HG02623 (cell line): ENCODE results near the gene TNS1.
"Not testable (repeated sequence)": the region's sequence is repeated elsewhere in the genome, so short reads cannot be mapped to it uniquely, and the experiment has no call there.

Source experiments
- ATAC-seq: cut with Tn5 transposase; IDR thresholded peaks from one replicate; pipeline ENCODE4 v1.9.1; 2021; ENCODE audit warnings: moderate library complexity; ENCODE audit not compliant: unreplicated experiment

The TNS1 gene

DNA sequence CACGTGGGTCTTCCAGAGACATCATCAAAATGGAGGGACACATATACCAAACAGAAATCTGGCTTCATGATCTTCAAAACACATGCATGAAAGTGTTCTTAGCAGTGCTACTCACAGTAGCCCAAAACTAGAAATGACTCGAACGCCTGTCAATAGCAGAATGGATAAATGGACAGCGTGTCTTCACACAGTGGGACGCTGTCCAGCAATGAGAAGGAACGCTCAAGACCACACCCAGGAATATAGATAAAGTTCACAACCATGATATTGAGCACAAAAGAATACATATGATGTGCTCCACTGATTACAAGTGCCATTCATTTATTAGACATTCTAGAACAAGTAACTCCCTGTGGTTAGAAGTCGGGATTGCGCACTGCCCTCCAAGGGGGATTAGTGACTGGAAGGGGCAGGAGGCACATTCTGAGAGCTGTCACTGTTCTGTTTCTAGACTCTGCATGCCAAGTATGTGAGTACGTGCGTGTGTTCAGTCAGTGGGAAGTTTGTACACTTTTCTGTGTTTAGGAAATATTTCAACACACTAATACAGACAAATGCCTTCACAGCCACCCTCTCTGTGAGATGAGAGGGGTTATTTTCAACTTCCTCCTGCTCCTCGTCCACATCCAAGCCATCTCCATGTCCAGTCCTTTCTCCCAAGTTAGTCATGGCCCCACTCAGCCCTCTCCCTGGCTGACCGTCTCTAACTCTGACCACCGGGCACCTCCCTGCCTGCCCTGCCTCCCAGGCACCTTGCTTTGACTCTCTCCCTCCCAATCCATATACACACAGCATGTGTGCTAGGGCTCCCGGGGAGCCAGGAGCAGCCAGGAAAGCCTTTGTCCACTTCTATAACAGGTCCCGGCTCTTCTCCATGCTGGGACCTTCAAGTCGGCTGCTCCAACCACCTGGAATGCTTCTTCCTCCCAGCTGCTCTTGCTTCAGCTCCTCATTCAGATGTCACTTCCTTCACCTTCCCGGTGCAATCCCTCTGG, 26.9 kb upstream of the TNS1 start:
- ATAC-seq = no peak

- ATAC-seq = no peak
Measured at GRCh38 chr2:218028562-218029348, 26.0 kb upstream of the TNS1 start.

DNA sequence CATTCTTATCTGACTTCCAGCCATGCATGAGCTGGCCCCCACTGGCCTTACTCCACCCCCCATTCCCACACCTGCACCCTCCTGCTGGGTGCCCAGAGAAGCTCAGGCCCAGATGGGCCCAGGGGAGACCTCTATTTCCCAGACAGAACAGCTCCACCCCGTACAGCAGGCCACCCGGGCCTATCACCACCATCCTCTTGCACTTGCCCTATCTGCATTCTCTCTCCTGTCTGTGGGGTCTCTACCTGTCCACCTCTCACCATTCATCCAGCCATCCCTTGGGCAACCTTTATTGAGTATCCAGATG, 25.3 kb upstream of the TNS1 start:
- ATAC-seq = no peak

DNA sequence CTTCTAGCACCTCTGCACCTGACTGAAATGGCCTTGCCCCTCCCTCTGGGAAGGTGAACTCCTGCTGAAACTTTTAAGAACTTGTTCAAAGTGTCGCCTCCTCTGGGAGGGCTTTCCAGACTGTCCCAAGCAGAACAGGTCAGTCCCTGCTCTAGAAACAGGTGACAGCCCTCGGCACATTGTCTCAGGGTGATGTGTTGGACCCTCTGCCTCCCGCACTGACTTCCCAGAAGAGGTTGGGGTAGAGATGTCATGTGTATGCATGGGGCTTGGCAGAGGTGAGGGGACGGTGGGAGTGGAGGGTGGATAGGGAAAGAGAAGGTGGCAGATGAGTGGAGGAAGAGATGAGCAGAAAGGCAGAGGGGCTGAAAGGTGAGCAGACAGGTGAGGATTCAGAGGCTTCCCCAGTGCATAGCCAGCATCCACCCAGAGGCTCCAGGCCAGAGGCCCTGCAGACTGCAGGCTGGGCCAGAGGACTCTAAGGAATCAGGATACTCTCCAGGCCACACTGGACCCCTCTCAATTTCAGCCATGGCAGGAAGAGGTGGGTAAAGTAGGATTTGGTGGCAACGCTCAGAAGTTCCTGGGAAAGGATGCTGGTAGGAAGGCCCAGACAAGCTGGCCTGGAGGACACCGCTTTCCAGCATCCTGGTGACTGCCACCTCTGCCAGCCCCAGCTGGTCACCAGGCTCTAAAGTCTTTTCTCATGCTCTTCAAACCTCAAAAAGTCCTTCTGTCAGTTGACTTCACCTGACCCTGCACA, 24.8 kb upstream of the TNS1 start:
- no peak for ATAC-seq

GRCh38 chr2:218026676-218027425, 24.1 kb upstream of the TNS1 start:
- ATAC-seq = no peak

- no peak for ATAC-seq
Measured at GRCh38 chr2:218026244-218026643, 23.4 kb upstream of the TNS1 start.

- no peak for ATAC-seq
Measured at GRCh38 chr2:218024871-218025270, 22.1 kb upstream of the TNS1 start.

DNA sequence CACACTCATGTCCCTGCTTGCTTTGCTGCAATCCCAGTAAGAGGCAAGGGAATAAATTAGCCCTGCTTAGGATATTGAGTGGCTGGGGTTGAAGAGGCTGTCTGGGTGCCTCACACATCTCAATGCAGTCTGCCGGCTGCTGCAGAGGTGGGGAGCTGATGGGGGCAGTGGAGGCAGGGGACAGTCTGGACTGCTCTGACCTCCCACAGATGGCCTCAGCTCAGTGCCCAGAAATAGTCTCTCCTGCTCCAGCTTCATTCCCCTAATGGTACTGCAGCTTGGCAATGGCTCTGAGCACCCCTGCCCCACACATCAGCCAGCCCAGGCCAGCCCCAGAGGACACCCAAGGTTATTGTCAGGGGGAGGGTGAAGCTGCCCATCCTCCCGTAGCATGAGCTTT, 21.5 kb upstream of the TNS1 start:
- ATAC-seq = no peak

- no peak for ATAC-seq
Measured at GRCh38 chr2:218023636-218024035, 20.8 kb upstream of the TNS1 start.

- no peak for ATAC-seq
Measured at GRCh38 chr2:218022851-218023530, 20.2 kb upstream of the TNS1 start.

DNA sequence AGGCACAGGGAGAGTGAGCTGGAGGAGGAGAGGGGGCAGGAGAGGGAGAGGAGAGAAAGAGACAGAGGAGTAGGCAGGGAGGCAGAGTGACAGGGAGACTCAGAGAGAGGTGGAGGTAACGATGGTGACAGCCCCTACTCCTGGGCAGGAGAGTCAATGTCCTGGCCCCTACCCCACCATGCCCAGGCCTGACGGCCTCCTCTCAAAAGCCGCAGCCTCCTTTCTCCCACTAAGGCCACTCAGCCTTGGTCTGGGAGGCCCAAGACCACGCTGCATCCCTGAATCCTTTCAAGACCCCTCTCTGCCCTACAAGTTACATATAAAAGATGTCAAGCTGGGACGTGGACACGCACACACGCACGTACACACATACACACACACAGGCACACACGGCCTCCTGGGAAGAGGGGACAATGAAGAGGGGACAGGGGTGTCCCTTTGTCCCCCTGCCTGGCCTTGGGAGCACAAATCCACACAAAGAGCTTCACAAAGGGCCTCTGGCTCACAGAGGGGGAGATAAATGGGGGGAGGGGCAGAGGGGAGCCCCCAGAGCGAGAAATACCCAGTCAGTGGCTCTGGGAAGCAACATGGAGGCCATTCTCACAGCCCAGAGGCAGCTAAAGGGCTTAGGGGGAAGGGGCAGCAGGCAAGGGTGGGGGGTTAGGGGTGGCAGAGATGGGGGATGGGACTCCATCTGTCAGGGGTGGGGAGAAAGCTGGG, 19.5 kb upstream of the TNS1 start:
- no peak for ATAC-seq

GRCh38 chr2:218021536-218022071, 18.8 kb upstream of the TNS1 start:
- no peak for ATAC-seq

- ATAC-seq = no peak
Measured at GRCh38 chr2:218020966-218021535, 18.3 kb upstream of the TNS1 start.

- no peak for ATAC-seq
Measured at GRCh38 chr2:218020281-218020680, 17.5 kb upstream of the TNS1 start.

DNA sequence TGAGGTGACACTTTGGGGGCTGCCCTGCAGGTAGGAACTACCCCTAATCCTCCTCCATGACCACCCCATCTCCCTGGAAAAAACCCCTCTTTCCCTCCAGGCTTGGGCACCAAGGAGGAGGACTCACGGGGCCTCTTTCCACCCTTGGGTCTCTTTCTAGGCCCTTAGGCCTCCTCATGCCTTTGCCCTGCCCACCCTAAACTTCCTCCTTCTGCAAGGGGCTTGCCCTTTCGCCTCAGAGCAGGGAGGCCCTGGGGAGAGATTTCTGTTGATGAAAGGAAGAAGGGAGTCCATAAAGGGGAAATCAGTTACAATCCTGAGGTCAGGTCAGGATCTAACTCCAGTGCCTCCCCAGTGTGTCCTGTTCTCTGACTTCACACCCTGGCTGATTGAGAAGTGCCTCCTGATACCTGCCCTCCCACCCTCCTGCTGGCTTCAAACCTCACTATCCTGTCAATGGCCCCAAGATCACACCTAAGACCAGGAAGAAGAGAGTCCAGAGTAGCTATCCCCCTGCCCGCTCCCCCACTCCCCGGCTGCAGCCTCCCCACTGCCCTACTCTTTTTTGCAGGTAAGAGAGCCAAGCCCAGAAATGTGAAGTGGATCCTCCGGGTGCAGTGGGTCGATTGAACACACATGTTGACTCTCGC, 16.7 kb upstream of the TNS1 start:
- ATAC-seq = no peak

DNA sequence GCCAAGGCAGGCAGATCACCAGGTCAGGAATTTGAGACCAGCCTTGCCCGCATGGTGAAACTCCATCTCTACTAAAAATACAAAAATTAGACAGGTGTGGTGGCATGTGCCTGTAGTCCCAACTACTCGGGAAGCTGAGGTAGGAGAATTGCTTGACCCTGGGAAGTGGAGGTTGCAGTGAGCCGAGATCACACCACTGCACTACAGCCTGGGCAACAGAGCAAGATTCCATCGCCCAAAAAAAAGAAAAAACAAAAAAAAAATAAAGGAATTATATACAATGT, 16.0 kb upstream of the TNS1 start:
- not testable (repeated sequence) for ATAC-seq

GRCh38 chr2:218017211-218018053, 14.6 kb upstream of the TNS1 start:
- ATAC-seq = no peak

- no peak for ATAC-seq
Measured at GRCh38 chr2:218016810-218017209, 14.0 kb upstream of the TNS1 start.
